Adipose tissue (tissue), 3 donors: ENCODE results near the gene CHSY3. TPM values are rescaled to one million over a fixed set of nuclear protein-coding genes. Genes with fewer than 3 reads are reported as not detected.

Experiments used
- H3K27ac ChIP-seq: one replicate; pipeline ENCODE4 v1.5.1; 2013; ENCODE audit warnings: low read depth, low read length
- WGBS, 3 donors: extraction: QIAGEN DNeasy Blood & Tissue Kit; methylation state at CpG; one replicate each; pipeline ENCODE4 v1.1.7; 2013; 5-methylcytosine and 5-hydroxymethylcytosine counted together
- polyA plus RNA-seq, 3 donors: library from polyadenylated mRNA; stranded (reverse); fragments of 200-250 nt; gene quantifications; one replicate each; pipeline ENCODE4 v1.2.3, GENCODE V29; 2013
- donor health status: healthy with polysubstance abuse.
- donor health status: Bipolar disorder and iron deficiency.
- donor health status: healthy.

CHSY3 gene
- polyA plus RNA-seq, 3 donors, result 0.22 to 2.9 (median 0.36) TPM

GRCh38 chr5:130115686-130116085, 211.4 kb downstream of the CHSY3 start:
- no peak overlapping the region for H3K27ac ChIP-seq
- WGBS, 3 donors, result 93% methylated on average over 8 of the region's 8 CpGs

- 24 to 64% (median 63%) methylated on average over 5 of the region's 5 CpGs for WGBS, 3 donors
- no peak overlapping the region for H3K27ac ChIP-seq
These were observed 212.2 kb downstream of the CHSY3 start for GRCh38 chr5:130116462-130116861.

- no peak overlapping the region for H3K27ac ChIP-seq
- 87 to 100% (median 94%) methylated on average over 1 of the region's 1 CpG for WGBS, 3 donors
These were observed 212.7 kb downstream of the CHSY3 start for GRCh38 chr5:130116972-130117371.

- no peak overlapping the region for H3K27ac ChIP-seq
- WGBS, 3 donors, result 94 to 100% (median 99%) methylated on average over 1 of the region's 1 CpG
These were observed 222.5 kb downstream of the CHSY3 start for GRCh38 chr5:130126746-130127145.

GRCh38 chr5:130135506-130135905, 231.2 kb downstream of the CHSY3 start:
- WGBS, 3 donors, result 64 to 81% (median 76%) methylated on average over 2 of the region's 2 CpGs
- no peak overlapping the region for H3K27ac ChIP-seq

GRCh38 chr5:130136300-130136699, 232.0 kb downstream of the CHSY3 start:
- no peak overlapping the region for H3K27ac ChIP-seq

GRCh38 chr5:130137681-130138080, 233.4 kb downstream of the CHSY3 start:
- no peak overlapping the region for H3K27ac ChIP-seq
- WGBS, 3 donors, result 33 to 51% (median 47%) methylated on average over 1 of the region's 1 CpG

- no peak overlapping the region for H3K27ac ChIP-seq
These were observed 234.3 kb downstream of the CHSY3 start for GRCh38 chr5:130138406-130139045.

- no peak overlapping the region for H3K27ac ChIP-seq
- whole genome bisulfite sequencing, 3 donors, result 57 to 88% (median 83%) methylated on average over 3 of the region's 3 CpGs
These were observed 237.5 kb downstream of the CHSY3 start for GRCh38 chr5:130141659-130142320.

- WGBS, 3 donors, result 14 to 55% (median 52%) methylated on average over 2 of the region's 2 CpGs
- H3K27ac ChIP-seq, result no peak overlapping the region
These were observed 247.0 kb downstream of the CHSY3 start for GRCh38 chr5:130151239-130151638.

- no peak overlapping the region for H3K27ac ChIP-seq
- 44 to 53% (median 52%) methylated on average over 5 of the region's 5 CpGs for WGBS, 3 donors
These were observed 251.2 kb downstream of the CHSY3 start for GRCh38 chr5:130155345-130156011.

GRCh38 chr5:130158036-130158435, 253.8 kb downstream of the CHSY3 start:
- WGBS, 3 donors, result 73 to 87% (median 87%) methylated on average over 3 of the region's 3 CpGs
- no peak overlapping the region for H3K27ac ChIP-seq

GRCh38 chr5:130159968-130160367, 255.7 kb downstream of the CHSY3 start:
- WGBS, 3 donors, result 84 to 91% (median 86%) methylated on average over 3 of the region's 3 CpGs
- no peak overlapping the region for H3K27ac ChIP-seq

- 68 to 82% (median 80%) methylated on average over 3 of the region's 3 CpGs for WGBS, 3 donors
- H3K27ac ChIP-seq, result no peak overlapping the region
These were observed 260.7 kb downstream of the CHSY3 start for GRCh38 chr5:130164966-130165365.

GRCh38 chr5:130166839-130167490, 262.7 kb downstream of the CHSY3 start:
- 60 to 83% (median 67%) methylated on average over 1 of the region's 1 CpG for WGBS, 3 donors
- no peak overlapping the region for H3K27ac ChIP-seq

- WGBS, 3 donors, result 71 to 77% (median 77%) methylated on average over 4 of the region's 4 CpGs
- no peak overlapping the region for H3K27ac ChIP-seq
These were observed 263.9 kb downstream of the CHSY3 start for GRCh38 chr5:130168211-130168610.

- no peak overlapping the region for H3K27ac ChIP-seq
These were observed 267.4 kb downstream of the CHSY3 start for GRCh38 chr5:130171699-130172098.

GRCh38 chr5:130183115-130183514, 278.9 kb downstream of the CHSY3 start:
- no peak overlapping the region for H3K27ac ChIP-seq
- 84 to 91% (median 90%) methylated on average over 7 of the region's 7 CpGs for WGBS, 3 donors

GRCh38 chr5:130189961-130190360, 285.7 kb downstream of the CHSY3 start:
- 76 to 90% (median 80%) methylated on average over 4 of the region's 4 CpGs for WGBS, 3 donors

More at GRCh38 chr5:130189961-130190360, 285.7 kb downstream of the CHSY3 start:
- no peak overlapping the region for H3K27ac ChIP-seq
